ENCODE measurements around the gene MTMR3.

MTMR3 gene

DNA sequence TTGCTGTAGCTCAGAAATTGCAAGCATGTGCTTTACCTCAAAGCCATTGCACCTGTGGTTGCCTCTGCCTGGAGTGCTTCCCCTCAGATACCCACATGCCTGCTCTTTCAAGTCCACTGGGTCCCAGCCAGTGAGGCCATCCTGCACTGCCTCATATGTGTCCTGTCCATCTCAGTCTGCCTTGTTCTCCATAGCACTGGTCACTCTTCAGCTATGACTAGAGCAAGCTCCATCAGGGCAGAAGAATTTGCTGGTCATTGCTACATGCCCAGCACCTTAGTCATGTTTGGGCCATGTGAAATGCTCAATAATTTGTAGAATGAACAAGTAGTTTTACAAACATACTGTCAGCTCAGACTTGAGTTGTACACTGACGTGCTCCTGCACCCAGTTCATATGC is 132.9 kb downstream of the MTMR3 start:
- DNase-seq (ENCODE audit: low read depth): peak; percentile 33
- no peak overlapping the region for H3K4me3 ChIP-seq (ENCODE audit: low read depth, low read length)

GRCh38 chr22:30016596-30016995 is 133.6 kb downstream of the MTMR3 start:
- H3K4me3 ChIP-seq (ENCODE audit: low read depth, low read length): no peak overlapping the region

GRCh38 chr22:30017375-30018223 is 134.6 kb downstream of the MTMR3 start:
- peak; percentile 17 for DNase-seq (ENCODE audit: low read depth)
- H3K4me3 ChIP-seq (ENCODE audit: low read depth, low read length): no peak overlapping the region

More at GRCh38 chr22:30016596-30016995, 133.6 kb downstream of the MTMR3 start:
- DNase-seq (ENCODE audit: low read depth): no peak

DNA sequence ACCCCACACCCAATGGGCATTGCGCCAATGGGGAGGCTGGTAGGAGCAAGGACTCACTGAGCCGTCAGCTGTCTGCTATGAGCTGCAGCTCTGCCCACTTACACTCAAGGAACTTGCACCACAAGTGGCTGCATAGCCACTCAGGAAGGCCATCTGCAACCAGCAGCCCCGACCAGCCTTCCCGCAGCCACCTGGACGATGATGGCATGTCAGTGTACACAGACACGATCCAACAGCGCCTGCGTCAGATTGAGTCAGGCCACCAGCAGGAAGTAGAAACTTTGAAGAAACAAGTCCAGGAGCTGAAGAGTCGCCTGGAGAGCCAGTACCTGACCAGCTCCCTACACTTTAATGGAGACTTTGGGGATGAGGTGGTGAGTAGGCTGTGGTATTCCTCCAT is 137.5 kb downstream of the MTMR3 start:
- no peak overlapping the region for H3K4me3 ChIP-seq (ENCODE audit: low read depth, low read length)
- DNase-seq (ENCODE audit: low read depth): no peak

GRCh38 chr22:30021338-30021737 is 138.4 kb downstream of the MTMR3 start:
- DNase-seq (ENCODE audit: low read depth): no peak
- H3K4me3 ChIP-seq (ENCODE audit: low read depth, low read length): no peak overlapping the region

GRCh38 chr22:30021881-30022619 is 139.1 kb downstream of the MTMR3 start:
- DNase-seq (ENCODE audit: low read depth): no peak
- no peak overlapping the region for H3K4me3 ChIP-seq (ENCODE audit: low read depth, low read length)

DNA sequence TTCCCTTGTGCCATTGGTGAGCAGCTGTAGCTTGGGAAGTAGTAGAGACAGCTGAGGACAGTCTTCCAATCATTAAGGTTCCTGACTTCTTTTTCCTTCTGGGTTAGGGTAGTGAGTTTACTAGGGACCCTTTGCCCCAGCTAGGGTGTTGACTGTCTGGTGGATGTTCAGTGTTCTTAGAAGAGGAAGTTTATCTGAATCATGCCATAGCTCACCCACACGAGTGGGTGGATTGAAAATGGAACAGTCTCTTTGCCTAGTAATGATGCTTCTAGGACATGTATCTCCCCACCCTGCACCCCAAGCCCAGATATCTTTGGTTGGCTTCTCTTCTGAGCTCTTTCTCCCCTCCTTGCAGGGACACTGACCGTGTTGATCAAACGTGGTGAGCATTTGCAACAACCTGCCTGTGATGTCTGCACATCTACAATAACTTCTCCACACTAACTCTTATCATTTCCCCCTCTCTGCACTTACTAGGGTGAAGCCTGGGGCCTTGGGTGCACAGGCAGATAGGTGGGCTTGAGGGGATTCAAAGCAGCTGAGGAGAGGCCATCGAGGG is 140.2 kb downstream of the MTMR3 start:
- H3K4me3 ChIP-seq (ENCODE audit: low read depth, low read length): no peak overlapping the region
- DNase-seq (ENCODE audit: low read depth): no peak

GRCh38 chr22:30024231-30024630 is 141.3 kb downstream of the MTMR3 start:
- H3K4me3 ChIP-seq (ENCODE audit: low read depth, low read length): no peak overlapping the region
- DNase-seq (ENCODE audit: low read depth): no peak

DNA sequence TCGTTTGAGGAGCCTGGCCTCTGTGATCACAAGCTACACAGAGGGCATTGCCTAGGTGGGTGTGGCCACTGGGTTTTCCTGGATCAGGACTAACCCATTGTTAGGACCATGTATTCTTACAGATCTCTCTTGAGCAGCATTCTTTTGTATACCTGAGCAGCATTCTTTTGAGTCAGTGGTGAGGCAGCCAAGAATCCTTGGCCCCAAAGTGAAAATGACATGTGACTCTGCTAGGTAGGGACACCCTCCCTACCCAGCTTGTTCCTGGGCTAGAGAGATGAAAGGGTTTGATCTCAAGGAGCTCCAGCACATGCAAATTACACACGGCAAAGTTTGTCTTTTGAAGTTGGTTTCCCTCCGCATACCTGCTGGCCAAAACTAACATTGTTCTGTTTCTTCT is 142.2 kb downstream of the MTMR3 start:
- no peak overlapping the region for H3K4me3 ChIP-seq (ENCODE audit: low read depth, low read length)
- no peak for DNase-seq (ENCODE audit: low read depth)

DNA sequence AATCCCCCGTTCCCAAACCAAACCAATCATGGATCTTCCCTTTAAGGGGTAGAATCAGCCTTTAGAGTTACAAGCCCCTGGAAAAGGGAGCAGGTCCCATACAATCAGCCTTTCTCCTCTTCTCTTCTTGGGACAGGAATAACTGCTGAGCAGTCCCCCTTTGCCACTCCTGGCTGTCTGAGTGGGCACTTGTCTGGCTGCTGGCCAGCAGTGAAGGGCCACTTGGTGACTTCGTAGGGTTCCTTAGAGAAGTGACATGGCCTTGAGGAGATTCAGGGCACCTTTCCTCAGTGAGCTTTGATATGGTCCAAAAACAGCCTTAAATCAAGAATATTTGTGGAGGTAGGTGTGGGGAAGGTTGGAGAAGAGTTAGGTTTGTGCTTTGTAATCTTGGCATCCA is 143.8 kb downstream of the MTMR3 start:
- no peak for DNase-seq (ENCODE audit: low read depth)
- H3K4me3 ChIP-seq (ENCODE audit: low read depth, low read length): no peak overlapping the region

- no peak overlapping the region for H3K4me3 ChIP-seq (ENCODE audit: low read depth, low read length)
- DNase-seq (ENCODE audit: low read depth): no peak
Measured at GRCh38 chr22:30027169-30027568, 144.2 kb downstream of the MTMR3 start.

GRCh38 chr22:30027791-30028190 is 144.8 kb downstream of the MTMR3 start:
- H3K4me3 ChIP-seq (ENCODE audit: low read depth, low read length): no peak overlapping the region

GRCh38 chr22:30028731-30029130 is 145.8 kb downstream of the MTMR3 start:
- DNase-seq (ENCODE audit: low read depth): no peak
- H3K4me3 ChIP-seq (ENCODE audit: low read depth, low read length): no peak overlapping the region

More at GRCh38 chr22:30027791-30028190, 144.8 kb downstream of the MTMR3 start:
- no peak for DNase-seq (ENCODE audit: low read depth)

GRCh38 chr22:30029512-30029911 is 146.5 kb downstream of the MTMR3 start:
- H3K4me3 ChIP-seq (ENCODE audit: low read depth, low read length): no peak overlapping the region
- DNase-seq (ENCODE audit: low read depth): no peak

GRCh38 chr22:30030329-30030728 is 147.4 kb downstream of the MTMR3 start:
- no peak for DNase-seq (ENCODE audit: low read depth)
- no peak overlapping the region for H3K4me3 ChIP-seq (ENCODE audit: low read depth, low read length)

GRCh38 chr22:30031328-30031727 is 148.4 kb downstream of the MTMR3 start:
- no peak for DNase-seq (ENCODE audit: low read depth)
- H3K4me3 ChIP-seq (ENCODE audit: low read depth, low read length): no peak overlapping the region

GRCh38 chr22:30031764-30032455 is 148.9 kb downstream of the MTMR3 start:
- H3K4me3 ChIP-seq (ENCODE audit: low read depth, low read length): no peak overlapping the region
- no peak for DNase-seq (ENCODE audit: low read depth)

GRCh38 chr22:30033137-30033536 is 150.2 kb downstream of the MTMR3 start:
- H3K4me3 ChIP-seq (ENCODE audit: low read depth, low read length): no peak overlapping the region
- DNase-seq (ENCODE audit: low read depth): no peak

GRCh38 chr22:30033901-30034300 is 150.9 kb downstream of the MTMR3 start:
- no peak overlapping the region for H3K4me3 ChIP-seq (ENCODE audit: low read depth, low read length)
- DNase-seq (ENCODE audit: low read depth): no peak

DNA sequence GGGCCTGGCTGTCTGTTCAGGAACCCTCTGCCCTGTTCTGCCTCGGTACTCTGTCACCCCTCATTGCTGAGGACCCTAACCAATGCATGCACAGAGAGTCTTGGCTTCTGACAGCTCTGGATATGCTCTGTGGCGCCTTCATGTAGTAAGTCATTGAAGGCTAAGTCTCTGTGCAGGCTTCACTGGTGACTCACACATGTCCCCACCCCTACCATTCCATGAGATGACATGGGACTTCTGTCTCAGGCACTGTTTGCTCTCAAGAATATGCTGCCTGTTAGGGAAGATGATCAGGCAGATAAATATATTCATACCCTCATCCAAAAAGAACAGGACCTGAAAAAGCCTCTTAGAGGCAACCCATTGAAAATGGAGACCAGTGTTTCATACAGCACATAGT is 153.7 kb downstream of the MTMR3 start:
- no peak for DNase-seq (ENCODE audit: low read depth)
- no peak overlapping the region for H3K4me3 ChIP-seq (ENCODE audit: low read depth, low read length)
